Mucosa of gallbladder (tissue), 1 donor: Measurements from ENCODE around the gene SNX30. TPM values are rescaled to one million over a fixed set of nuclear protein-coding genes. Genes with fewer than 3 reads are reported as not detected.

ENCODE experiments used
- DNase-seq: peaks from one replicate; pipeline ENCODE4 v3.0.0-alpha.2; 2020; ENCODE audit warnings: low spot score
- total RNA-seq: library from RNA; stranded (reverse); gene quantifications from one replicate; pipeline ENCODE4 v1.2.1, GENCODE V29; 2021
- donor health status: DM: no; HTN: no; CAD: no.

SNX30 gene
- total RNA-seq, 1 donor from 2014 or later = 8.9 TPM

GRCh38 chr9:112885324-112885723 lies 134.8 kb downstream of the SNX30 start:
- DNase-seq = no peak

- no peak for DNase-seq
Measured at GRCh38 chr9:112886351-112886750, 135.8 kb downstream of the SNX30 start.

- no peak for DNase-seq
Measured at GRCh38 chr9:112887381-112887780, 136.8 kb downstream of the SNX30 start.

- DNase-seq = no peak
Measured at GRCh38 chr9:112890106-112891081, 139.8 kb downstream of the SNX30 start, which contains the start of gene SLC46A2. Gene SLC46A2 (minus strand): TSS chr9:112890876. CDS start chr9:112890681, 195 bp downstream.

GRCh38 chr9:112891521-112891920 lies 141.0 kb downstream of the SNX30 start:
- no peak for DNase-seq

- DNase-seq = no peak
Measured at GRCh38 chr9:112892981-112893380, 142.4 kb downstream of the SNX30 start.

GRCh38 chr9:112894041-112894440 lies 143.5 kb downstream of the SNX30 start:
- DNase-seq = no peak

GRCh38 chr9:112894699-112895098 lies 144.1 kb downstream of the SNX30 start:
- DNase-seq = no peak

GRCh38 chr9:112896131-112896530 lies 145.6 kb downstream of the SNX30 start:
- no peak for DNase-seq

GRCh38 chr9:112898872-112899311 lies 148.3 kb downstream of the SNX30 start:
- no peak for DNase-seq

GRCh38 chr9:112900488-112900887 lies 149.9 kb downstream of the SNX30 start:
- DNase-seq = no peak

- DNase-seq = no peak
Measured at GRCh38 chr9:112900901-112901300, 150.3 kb downstream of the SNX30 start.

- no peak for DNase-seq
Measured at GRCh38 chr9:112905084-112905483, 154.5 kb downstream of the SNX30 start.

GRCh38 chr9:112911736-112912135 lies 161.2 kb downstream of the SNX30 start:
- DNase-seq = no peak

- DNase-seq = no peak
Measured at GRCh38 chr9:112912636-112913035, 162.1 kb downstream of the SNX30 start.

- no peak for DNase-seq
Measured at GRCh38 chr9:112913326-112913725, 162.8 kb downstream of the SNX30 start.

- DNase-seq = no peak
Measured at GRCh38 chr9:112914524-112914923, 164.0 kb downstream of the SNX30 start.

- no peak for DNase-seq
Measured at GRCh38 chr9:112917047-112917986, 166.8 kb downstream of the SNX30 start.

- no peak for DNase-seq
Measured at GRCh38 chr9:112917987-112918362, 167.4 kb downstream of the SNX30 start.

GRCh38 chr9:112921549-112921948 lies 171.0 kb downstream of the SNX30 start:
- DNase-seq = no peak
